ENCODE data around the gene IFI27L2. TPM values are rescaled to one million over a fixed set of nuclear protein-coding genes. Genes with fewer than 3 reads are reported as not detected.

The IFI27L2 gene
- total RNA-seq, 1 experiment from 2014 or later, result 24.4 TPM

DNA sequence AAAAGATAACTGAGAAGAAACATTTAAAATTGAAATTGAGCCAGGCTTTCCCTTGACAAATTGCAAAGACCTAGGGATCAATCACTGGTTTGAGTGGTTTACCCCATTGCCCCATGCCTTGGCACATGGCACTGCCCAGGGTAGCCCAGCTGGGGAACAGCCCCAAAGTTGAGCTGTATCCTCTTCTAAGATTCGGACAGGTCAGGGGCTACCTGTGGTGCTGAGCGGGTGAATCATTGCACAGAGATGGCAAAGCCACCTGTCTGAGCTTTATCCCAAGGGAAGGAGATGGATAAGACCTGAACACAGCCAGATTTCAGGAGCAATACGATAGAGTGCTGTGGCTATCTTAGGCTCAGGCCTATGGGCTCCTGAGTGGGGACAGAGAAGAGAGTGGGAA lies 7.0 kb downstream of the IFI27L2 start:
- Histone ChIP-seq H3K27me3 (no peaks in the 10 kb centered on the region), H3K4me3 (no peak overlapping the region), H3K36me3 (no peaks in the 10 kb centered on the region), H3K27ac (no peak overlapping the region), H3K9me3 (replicated peaks) (no peaks in the 10 kb centered on the region), H3K4me1 (no peaks in the 10 kb centered on the region)
- no peak for DNase-seq

DNA sequence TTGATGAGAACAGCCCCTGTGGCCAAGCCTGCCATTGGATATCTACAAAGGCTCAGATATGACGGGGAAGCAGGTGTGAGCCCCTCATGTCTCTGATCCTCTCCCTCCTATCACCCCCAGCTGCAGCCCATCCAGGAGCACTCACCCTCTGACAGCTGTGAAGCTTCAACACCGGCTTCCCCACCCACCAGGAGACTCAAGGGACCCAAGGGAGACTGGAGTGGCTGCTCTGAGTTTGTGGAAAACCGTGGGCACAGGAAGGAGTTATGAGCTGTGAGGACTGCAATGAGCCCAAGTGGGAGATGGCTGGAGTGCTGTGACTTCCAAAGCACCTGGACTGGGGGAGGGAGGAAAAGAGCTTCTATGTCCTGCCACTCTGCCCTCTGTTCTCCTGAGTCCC lies 7.9 kb downstream of the IFI27L2 start:
- Histone ChIP-seq H3K9me3 (replicated peaks) (no peaks in the 10 kb centered on the region), H3K36me3 (no peaks in the 10 kb centered on the region), H3K4me1 (no peaks in the 10 kb centered on the region), H3K4me3 (no peak overlapping the region), H3K27ac (no peak overlapping the region), H3K27me3 (no peaks in the 10 kb centered on the region)
- DNase-seq, result no peak

DNA sequence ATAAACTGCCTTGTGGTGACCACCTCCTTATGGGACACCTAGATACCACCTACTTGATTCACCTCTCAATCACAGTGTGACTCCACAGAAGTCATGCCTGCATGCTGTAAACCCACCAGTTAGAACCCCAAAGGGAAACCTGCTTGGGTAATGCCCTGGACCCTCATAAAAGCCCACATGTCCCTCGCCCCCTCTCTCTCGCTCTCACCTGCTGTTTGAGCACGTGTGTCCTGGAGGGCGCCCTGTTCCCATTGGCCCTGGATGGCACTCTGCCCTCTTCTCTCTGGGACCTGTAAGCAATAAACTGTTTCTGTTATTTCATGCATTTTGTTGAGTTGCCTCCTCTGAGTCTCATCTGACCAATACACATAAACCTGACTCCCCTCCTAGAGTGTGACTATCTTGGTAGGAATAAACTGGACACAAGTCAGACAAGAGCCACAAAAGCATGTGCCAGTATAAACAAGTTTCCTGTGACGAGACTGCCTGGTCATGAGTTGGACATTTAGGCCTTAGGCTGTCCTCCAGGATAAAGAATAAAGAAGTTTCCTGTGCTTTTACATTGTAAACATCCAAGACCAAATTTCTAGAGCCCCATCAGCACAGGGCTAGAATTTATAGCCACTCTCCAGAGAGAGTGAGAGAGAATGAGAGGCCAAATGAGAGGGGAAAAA lies 8.6 kb downstream of the IFI27L2 start:
- Histone ChIP-seq H3K9me3 (replicated peaks) (no peaks in the 10 kb centered on the region), H3K4me1 (no peaks in the 10 kb centered on the region), H3K27me3 (no peaks in the 10 kb centered on the region), H3K4me3 (no peak overlapping the region), H3K36me3 (no peaks in the 10 kb centered on the region), H3K27ac (no peak overlapping the region)
- no peak for DNase-seq

DNA sequence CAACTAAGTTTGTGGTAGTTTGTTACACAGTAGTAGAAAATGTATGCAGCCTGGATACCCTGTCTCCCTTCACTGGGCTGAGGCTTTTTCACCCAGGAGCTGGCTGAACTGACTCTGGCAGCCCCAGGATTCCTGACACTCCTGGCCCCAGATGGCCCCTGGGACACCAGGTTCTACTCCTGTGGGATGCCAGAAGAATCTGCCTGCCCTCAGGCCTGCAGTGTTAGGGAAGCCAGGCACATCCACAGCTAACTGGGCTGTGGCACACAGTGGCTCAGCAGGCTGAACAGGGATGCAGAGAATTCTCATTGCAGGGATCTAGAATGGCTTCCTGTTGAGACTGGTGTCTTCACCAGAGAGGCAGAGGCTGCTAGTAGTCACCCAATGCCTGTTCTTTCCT lies 10.3 kb downstream of the IFI27L2 start:
- Histone ChIP-seq H3K4me3 (no peak overlapping the region), H3K27ac (no peak overlapping the region), H3K36me3 (no peaks in the 10 kb centered on the region), H3K27me3 (no peaks in the 10 kb centered on the region), H3K4me1 (no peaks in the 10 kb centered on the region), H3K9me3 (replicated peaks) (no peaks in the 10 kb centered on the region)
- DNase-seq, result no peak

DNA sequence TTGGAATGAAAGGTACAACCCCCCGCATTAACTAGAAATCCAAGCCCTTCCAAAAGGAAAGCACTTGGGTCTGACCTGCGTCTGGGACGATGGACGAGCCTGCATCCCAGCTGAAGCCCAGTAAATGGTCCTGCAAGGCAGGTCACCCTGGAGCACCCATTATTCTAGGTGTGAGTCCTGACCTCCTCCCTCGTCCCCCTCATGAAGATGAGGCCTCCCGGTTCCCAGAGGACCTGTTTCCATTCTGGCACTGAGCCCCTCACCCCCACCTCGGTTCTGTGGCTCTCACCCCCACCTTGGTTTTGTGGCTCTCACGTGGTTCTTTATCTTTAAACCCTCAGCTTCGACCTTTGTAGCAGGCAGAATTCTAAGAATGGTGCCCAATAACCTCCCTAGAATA lies 11.5 kb downstream of the IFI27L2 start:
- DNase-seq, result no peak
- Histone ChIP-seq H3K36me3 (no peaks in the 10 kb centered on the region), H3K4me3 (no peak overlapping the region), H3K9me3 (replicated peaks) (no peaks in the 10 kb centered on the region), H3K27me3 (no peaks in the 10 kb centered on the region), H3K4me1 (no peaks in the 10 kb centered on the region), H3K27ac (no peak overlapping the region)

DNA sequence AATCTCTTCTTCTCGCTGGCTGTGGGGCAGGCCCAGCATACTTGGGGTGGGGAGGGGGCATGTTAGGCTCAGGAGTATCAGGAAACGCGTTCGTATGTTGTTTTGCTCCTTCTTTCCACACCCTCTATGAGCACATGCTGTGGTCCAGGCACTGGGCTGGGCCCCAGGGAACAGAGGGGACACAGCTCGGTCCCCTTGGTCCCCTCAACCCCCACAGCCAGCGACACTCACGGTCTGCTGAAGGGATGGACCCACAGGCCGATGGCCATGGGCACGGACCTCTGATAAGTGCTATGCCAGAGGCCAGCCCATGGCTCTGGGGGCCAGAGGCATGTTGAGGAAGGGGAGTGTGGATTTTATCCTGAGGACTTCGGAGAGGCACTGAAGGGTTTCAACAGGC lies 12.7 kb downstream of the IFI27L2 start:
- DNase-seq, result no peak
- Histone ChIP-seq H3K9me3 (replicated peaks) (no peaks in the 10 kb centered on the region), H3K4me3 (no peak overlapping the region), H3K4me1 (no peaks in the 10 kb centered on the region), H3K36me3 (no peaks in the 10 kb centered on the region), H3K27ac (no peak overlapping the region), H3K27me3 (no peaks in the 10 kb centered on the region)

DNA sequence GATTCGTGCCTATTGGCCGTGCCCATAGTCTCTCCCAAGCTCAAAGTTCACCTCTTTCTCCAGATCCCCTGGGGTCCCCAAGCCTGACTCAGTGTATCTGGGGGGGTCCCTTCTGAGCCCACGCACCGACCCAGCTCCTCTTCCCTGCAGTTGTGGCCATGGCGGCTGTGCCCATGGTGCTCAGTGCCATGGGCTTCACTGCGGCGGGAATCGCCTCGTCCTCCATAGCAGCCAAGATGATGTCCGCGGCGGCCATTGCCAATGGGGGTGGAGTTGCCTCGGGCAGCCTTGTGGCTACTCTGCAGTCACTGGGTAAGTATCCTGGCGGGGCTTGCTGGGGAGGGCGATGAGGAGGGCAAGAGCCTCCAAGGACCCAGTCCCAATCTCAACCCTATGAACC lies 13.8 kb downstream of the IFI27L2 start:
- no peak overlapping the region for H3K4me3 ChIP-seq
- no peaks in the 10 kb centered on the region for H3K36me3 ChIP-seq
- no peak for DNase-seq
- H3K27ac ChIP-seq, result no peak overlapping the region
- no peaks in the 10 kb centered on the region for H3K9me3 ChIP-seq (replicated peaks)
- H3K4me1 ChIP-seq, result no peaks in the 10 kb centered on the region
- H3K27me3 ChIP-seq, result no peaks in the 10 kb centered on the region; the same call in 1 of the 2 replicates

DNA sequence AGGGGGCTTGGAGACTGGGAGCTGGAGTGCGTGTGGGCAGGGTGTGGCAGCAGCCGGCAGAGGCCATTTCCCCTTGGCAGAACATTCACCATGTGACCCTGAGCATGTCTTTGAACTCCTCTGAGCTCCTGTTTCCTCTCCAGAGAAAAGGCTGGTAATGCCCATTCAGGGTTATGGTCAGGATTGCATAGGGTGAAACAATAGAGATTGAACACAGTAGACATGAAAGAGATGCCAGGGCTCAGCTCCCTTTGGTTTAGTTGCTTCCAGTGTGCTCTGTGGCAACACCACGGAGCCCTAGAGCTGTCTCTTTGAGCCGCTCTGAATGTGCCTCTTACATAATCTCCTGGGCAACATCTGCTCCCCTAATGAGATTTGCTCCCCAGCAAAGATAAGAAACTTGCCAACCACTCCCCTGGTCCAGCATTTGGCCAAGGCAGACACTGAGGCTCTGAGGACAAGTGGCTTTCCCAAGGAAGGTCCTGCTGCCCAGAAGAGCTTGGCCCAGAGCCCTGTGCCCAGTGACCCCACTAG lies 14.3 kb downstream of the IFI27L2 start:
- no peak overlapping the region for H3K27ac ChIP-seq
- no peak for DNase-seq

DNA sequence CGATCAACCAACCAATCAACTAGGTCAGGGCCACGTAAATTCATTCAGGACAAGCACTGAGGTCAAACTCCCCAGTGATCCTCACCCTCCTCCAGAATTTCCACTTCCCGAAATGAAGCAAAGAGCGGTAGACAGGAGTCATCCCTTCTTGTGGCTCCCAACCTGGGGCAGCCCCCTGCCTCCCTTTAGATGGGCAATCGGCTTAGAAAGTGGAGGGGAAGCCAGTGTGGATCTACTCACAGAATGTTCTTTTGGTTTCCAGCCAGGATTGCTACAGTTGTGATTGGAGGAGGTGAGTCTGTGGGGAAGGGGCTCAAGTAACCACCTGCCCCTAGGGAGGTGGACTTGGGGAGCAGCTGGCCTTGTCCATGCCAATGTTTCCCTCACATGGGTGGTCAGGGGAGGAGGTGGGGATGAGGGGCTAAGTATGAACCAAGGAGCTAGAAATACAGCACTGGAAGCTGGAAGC lies 14.8 kb downstream of the IFI27L2 start:
- Histone ChIP-seq H3K9me3 (replicated peaks) (no peaks in the 10 kb centered on the region), H3K27ac (no peak overlapping the region), H3K4me1 (no peaks in the 10 kb centered on the region), H3K4me3 (no peak overlapping the region), H3K27me3 (no peaks in the 10 kb centered on the region; the same call in 1 of the 2 replicates), H3K36me3 (no peaks in the 10 kb centered on the region)
- DNase-seq, result no peak

More for the DNA sequence above, 14.3 kb downstream of the IFI27L2 start:
- no peaks in the 10 kb centered on the region for H3K36me3 ChIP-seq
- H3K9me3 ChIP-seq (replicated peaks), result no peaks in the 10 kb centered on the region
- no peaks in the 10 kb centered on the region; the same call in 1 of the 2 replicates for H3K27me3 ChIP-seq
- H3K4me3 ChIP-seq, result no peak overlapping the region
- no peaks in the 10 kb centered on the region for H3K4me1 ChIP-seq

DNA sequence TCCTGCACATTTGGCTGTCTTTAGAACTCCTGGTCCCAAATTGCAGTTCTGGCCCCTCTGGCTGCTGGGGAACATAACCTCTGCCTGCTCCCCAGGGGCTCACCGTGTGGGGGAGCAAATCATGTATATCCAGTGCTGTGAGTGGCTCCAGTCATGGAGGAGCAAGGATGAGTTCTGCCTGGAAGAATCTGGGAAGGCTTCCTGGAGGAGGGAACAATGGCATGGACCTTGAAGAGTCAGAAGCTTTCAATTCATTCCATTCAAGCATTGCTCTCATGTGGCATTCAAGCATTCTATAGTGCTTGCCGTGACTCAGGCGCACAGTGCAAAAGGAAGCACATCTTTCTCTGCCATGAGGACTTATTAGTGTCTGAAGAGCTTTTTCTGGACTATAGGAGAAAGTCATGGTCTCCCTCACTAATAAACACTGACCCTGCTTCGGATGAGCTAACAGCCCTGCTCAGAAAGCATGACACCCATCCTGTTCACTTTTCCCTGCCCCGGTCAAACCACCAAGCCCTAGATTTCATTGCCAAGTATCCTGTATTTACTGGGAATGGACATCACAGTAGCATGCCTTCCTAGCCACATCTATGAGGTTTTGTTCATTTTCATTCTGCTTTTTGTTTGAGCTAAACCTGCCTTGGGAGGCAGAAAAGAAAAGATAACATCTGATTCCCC lies 15.4 kb downstream of the IFI27L2 start:
- H3K4me1 ChIP-seq, result no peaks in the 10 kb centered on the region
- H3K36me3 ChIP-seq, result no peaks in the 10 kb centered on the region

DNA sequence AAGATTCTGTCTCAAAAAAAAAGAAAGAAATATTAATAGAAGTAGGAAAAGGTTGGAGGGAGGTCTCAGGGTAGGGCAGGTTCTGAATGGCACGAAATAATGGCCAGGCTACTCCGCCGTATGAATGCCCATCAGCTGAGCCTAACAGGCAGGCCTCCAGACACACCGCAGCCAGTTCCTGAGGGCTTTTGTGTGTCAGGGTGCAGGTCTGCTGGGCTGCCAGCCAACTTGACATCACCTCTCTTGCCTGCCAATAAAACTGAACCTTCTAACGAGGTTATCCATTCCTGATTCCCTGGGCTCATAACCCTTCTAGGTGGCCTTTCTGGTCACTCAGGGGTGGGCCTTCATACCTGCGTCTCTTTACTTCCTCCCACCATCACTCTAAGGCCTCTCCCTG lies 15.9 kb downstream of the IFI27L2 start:
- Histone ChIP-seq H3K9me3 (replicated peaks) (no peaks in the 10 kb centered on the region), H3K4me3 (no peak overlapping the region), H3K27ac (no peak overlapping the region), H3K36me3 (no peaks in the 10 kb centered on the region), H3K27me3 (no peaks in the 10 kb centered on the region; the same call in 1 of the 2 replicates), H3K4me1 (no peaks in the 10 kb centered on the region)
- DNase-seq, result no peak

More for the DNA sequence above, 15.4 kb downstream of the IFI27L2 start:
- no peaks in the 10 kb centered on the region for H3K9me3 ChIP-seq (replicated peaks)
- H3K27ac ChIP-seq, result no peak overlapping the region
- H3K4me3 ChIP-seq, result no peak overlapping the region
- DNase-seq, result no peak
- H3K27me3 ChIP-seq, result no peaks in the 10 kb centered on the region; the same call in 1 of the 2 replicates

DNA sequence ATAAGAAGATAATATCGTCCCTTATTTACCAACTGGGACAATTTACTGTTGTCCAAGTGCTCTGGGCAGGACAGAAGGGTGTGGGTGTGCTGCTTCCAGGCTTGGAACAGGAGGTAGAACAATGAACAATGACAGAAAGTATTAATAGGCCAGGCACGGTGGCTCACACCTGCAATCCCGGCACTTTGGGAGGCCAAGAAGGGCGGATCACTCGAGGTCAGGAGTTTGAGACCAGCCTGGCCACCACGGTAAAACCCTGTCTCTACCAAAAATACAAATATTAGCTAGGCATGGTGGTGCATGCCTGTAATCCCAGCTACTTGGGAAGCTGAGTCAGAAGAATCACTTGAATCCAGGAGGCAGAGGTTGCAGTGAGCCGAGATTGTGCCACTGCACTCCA lies 16.3 kb downstream of the IFI27L2 start:
- H3K27me3 ChIP-seq, result no peaks in the 10 kb centered on the region; the same call in 1 of the 2 replicates
- no peaks in the 10 kb centered on the region for H3K9me3 ChIP-seq (replicated peaks)
- H3K4me1 ChIP-seq, result no peaks in the 10 kb centered on the region
- no peak overlapping the region for H3K4me3 ChIP-seq
- no peak for DNase-seq
- H3K36me3 ChIP-seq, result no peaks in the 10 kb centered on the region
- no peak overlapping the region for H3K27ac ChIP-seq

DNA sequence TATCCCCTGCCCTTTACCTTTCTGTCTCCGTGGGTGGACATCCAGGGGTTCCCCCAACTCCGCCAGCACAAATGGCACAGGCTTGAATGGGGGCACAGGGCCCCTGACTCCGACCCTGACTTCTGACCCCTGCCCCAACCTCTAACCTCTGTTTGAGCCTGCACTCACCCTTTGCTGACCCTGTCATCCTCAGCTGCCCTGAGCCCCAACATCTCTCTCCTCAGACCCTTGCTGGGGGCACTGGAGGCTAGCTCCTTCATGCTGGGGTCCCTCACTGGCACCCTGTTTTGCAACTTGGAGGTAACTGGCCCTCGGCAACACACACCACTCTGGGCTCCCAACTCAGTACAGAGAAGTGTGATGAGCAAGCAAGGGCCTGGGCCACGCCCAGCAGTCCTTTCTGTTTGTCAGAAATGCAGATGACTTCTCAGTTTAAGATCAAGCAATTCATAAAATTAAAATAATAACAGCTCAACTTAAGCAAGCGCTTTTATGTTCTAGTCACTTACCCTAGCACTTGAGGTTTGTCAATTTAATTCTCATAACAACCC lies 16.8 kb downstream of the IFI27L2 start:
- no peaks in the 10 kb centered on the region for H3K4me1 ChIP-seq

DNA sequence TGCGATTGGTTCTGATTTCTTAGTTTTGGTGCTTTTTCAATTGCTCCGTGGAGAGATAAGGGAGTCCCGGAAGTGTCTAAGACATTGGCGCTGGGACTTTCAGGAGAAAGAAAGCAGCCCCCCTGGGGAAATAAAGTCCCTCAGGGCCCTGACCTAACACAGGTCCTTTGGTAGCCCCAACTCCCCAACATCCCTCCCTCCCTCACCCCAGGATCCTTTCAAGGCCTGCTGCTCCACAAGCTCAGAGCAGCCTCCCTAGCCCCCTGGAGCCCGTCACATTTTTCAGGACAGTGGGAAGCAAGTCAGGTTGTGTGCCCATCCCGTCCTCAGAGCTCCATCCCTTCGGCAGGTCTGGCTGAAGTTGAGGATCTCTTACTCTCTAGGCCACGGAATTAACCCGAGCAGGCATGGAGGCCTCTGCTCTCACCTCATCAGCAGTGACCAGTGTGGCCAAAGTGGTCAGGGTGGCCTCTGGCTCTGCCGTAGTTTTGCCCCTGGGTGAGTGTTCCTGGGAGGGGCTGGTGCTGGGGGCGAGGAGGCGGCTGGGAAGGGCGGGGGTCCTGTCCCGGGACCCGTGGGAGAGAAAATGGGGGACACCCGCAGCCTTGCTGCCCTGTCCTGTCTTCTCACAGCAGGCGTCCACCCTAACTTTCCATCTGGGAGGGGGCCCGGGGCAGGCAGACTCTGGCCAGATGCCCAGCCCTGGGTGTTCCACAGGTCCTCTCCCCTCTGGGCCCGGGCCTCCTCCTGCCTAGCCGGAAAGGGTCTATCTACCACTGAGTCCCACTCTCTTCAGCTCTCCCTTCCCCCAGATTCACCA lies 17.9 kb downstream of the IFI27L2 start:
- H3K36me3 ChIP-seq, result no peaks in the 10 kb centered on the region
- H3K9me3 ChIP-seq (replicated peaks), result no peaks in the 10 kb centered on the region
- H3K4me3 ChIP-seq, result no peak overlapping the region
- H3K27me3 ChIP-seq, result no peaks in the 10 kb centered on the region; the same call in 1 of the 2 replicates
- no peak overlapping the region for H3K27ac ChIP-seq
- no peak for DNase-seq
- no peaks in the 10 kb centered on the region for H3K4me1 ChIP-seq

More for the DNA sequence above, 16.8 kb downstream of the IFI27L2 start:
- Histone ChIP-seq H3K27me3 (no peaks in the 10 kb centered on the region; the same call in 1 of the 2 replicates), H3K36me3 (no peaks in the 10 kb centered on the region), H3K9me3 (replicated peaks) (no peaks in the 10 kb centered on the region), H3K27ac (no peak overlapping the region), H3K4me3 (no peak overlapping the region)
- no peak for DNase-seq
